HG03342 (cell line): ENCODE measurements around the gene RBMS1.
"Not testable (repeated sequence)": the region's sequence is repeated elsewhere in the genome, so short reads cannot be mapped to it uniquely, and the experiment has no call there.

Experiments
- ATAC-seq: cut with Tn5 transposase; IDR thresholded peaks from one replicate; pipeline ENCODE4 v1.9.1; 2021; ENCODE audit warnings: mild to moderate bottlenecking, moderate library complexity; ENCODE audit not compliant: unreplicated experiment

Gene RBMS1

GRCh38 chr2:160387558-160388262 lies 105.9 kb downstream of the RBMS1 start:
- ATAC-seq = no peak

- no peak for ATAC-seq
Measured at GRCh38 chr2:160384791-160385190, 108.8 kb downstream of the RBMS1 start.

GRCh38 chr2:160381425-160381951 lies 112.1 kb downstream of the RBMS1 start:
- ATAC-seq = no peak

- no peak for ATAC-seq
Measured at GRCh38 chr2:160380611-160381010, 113.0 kb downstream of the RBMS1 start.

GRCh38 chr2:160380000-160380570 lies 113.5 kb downstream of the RBMS1 start:
- no peak for ATAC-seq

GRCh38 chr2:160379399-160379798 lies 114.2 kb downstream of the RBMS1 start:
- no peak for ATAC-seq

GRCh38 chr2:160377204-160377995 lies 116.2 kb downstream of the RBMS1 start:
- ATAC-seq = no peak

- no peak for ATAC-seq
Measured at GRCh38 chr2:160376576-160376975, 117.0 kb downstream of the RBMS1 start.

- no peak for ATAC-seq
Measured at GRCh38 chr2:160375802-160376469, 117.7 kb downstream of the RBMS1 start.

GRCh38 chr2:160375037-160375436 lies 118.6 kb downstream of the RBMS1 start:
- no peak for ATAC-seq

GRCh38 chr2:160373666-160374065 lies 119.9 kb downstream of the RBMS1 start:
- ATAC-seq = no peak

GRCh38 chr2:160373263-160373662 lies 120.3 kb downstream of the RBMS1 start:
- no peak for ATAC-seq

GRCh38 chr2:160372585-160372984 lies 121.0 kb downstream of the RBMS1 start:
- ATAC-seq = no peak

GRCh38 chr2:160372010-160372356 lies 121.6 kb downstream of the RBMS1 start:
- no peak for ATAC-seq

GRCh38 chr2:160371251-160372009 lies 122.2 kb downstream of the RBMS1 start:
- ATAC-seq = no peak

GRCh38 chr2:160368988-160369930 lies 124.3 kb downstream of the RBMS1 start:
- no peak for ATAC-seq

GRCh38 chr2:160367887-160368286 lies 125.7 kb downstream of the RBMS1 start:
- no peak for ATAC-seq

GRCh38 chr2:160367139-160367538 lies 126.5 kb downstream of the RBMS1 start:
- not testable (repeated sequence) for ATAC-seq

- ATAC-seq = no peak
Measured at GRCh38 chr2:160366474-160366873, 127.1 kb downstream of the RBMS1 start.
